Measurements from ENCODE around the gene GPD1.

DNA sequence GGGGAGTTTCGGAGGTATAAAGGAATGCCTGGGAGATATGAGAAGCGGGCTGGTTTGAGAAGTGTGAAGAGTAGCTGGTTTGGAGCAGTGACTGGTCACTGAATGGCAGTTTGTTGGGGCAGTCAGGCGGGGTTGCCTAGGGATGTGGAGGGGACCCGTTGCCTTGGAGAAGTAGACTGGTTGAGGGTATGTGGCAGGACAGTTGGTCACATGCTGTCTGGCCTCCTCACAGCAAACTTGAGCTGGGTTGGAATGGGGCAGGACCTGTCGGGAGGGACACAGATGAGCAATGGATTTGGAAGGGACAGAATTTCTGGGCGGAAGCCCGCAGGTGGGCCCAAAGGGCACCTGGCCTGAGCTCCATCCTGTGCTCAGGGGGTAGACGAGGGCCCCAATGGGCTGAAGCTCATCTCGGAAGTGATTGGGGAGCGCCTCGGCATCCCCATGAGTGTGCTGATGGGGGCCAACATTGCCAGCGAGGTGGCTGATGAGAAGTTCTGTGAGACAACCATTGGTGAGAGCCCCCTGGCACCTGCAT, 2.2 kb downstream of the GPD1 start:
- TF ChIP-seq POLR2A (IDR thresholded peaks at IDR 0.05) (no peak), EP300 (IDR thresholded peaks at IDR 0.05) (no peak), POLR2AphosphoS5 (IDR thresholded peaks at IDR 0.05) (no peak)
- TF ChIP-seq, protein P1, sequence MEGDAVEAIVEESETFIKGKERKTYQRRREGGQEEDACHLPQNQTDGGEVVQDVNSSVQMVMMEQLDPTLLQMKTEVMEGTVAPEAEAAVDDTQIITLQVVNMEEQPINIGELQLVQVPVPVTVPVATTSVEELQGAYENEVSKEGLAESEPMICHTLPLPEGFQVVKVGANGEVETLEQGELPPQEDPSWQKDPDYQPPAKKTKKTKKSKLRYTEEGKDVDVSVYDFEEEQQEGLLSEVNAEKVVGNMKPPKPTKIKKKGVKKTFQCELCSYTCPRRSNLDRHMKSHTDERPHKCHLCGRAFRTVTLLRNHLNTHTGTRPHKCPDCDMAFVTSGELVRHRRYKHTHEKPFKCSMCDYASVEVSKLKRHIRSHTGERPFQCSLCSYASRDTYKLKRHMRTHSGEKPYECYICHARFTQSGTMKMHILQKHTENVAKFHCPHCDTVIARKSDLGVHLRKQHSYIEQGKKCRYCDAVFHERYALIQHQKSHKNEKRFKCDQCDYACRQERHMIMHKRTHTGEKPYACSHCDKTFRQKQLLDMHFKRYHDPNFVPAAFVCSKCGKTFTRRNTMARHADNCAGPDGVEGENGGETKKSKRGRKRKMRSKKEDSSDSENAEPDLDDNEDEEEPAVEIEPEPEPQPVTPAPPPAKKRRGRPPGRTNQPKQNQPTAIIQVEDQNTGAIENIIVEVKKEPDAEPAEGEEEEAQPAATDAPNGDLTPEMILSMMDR (IDR thresholded peaks at IDR 0.05): no peak
